Lower leg skin (tissue), 3 donors: Measurements from ENCODE around the gene NCKAP5.

Experiments used
- POLR2A ChIP-seq, 2 donors: fragments of 450-650 bp; IDR thresholded peaks; one replicate each; pipeline ENCODE4 v1.6.1; 2016 to 2017; ENCODE audit warnings: antibody characterized with exemption in 2 of 2, mild to moderate bottlenecking in 1 of 2, moderate library complexity in 1 of 2
- TF ChIP-seq, protein P1 (sequence below), 3 donors: fragments of 450-650 bp; IDR thresholded peaks; one replicate each; pipeline ENCODE4 v1.5.1; 2016; ENCODE audit warnings: antibody characterized with exemption in 3 of 3, mild to moderate bottlenecking in 3 of 3, moderate library complexity in 2 of 3

DNA sequence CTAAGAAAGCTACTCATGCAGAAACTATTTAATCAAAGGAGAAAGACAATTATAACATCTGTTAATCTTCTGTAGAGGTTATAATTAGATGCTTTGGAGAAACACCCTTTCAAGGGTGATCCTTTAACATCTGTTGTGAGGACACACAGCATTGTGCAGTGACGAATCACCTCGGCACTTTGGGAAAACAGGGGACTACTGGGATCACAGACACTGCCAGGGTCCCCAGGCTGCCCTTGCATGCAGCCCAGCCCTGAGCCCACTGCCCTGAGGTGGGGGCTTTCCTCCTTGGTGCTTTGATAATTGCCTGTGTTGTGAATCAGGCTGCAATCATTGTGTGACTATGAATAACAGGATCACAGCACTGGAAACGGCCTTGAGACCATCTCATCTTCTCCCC, 10.6 kb downstream of the NCKAP5 start:
- TF ChIP-seq, protein P1, sequence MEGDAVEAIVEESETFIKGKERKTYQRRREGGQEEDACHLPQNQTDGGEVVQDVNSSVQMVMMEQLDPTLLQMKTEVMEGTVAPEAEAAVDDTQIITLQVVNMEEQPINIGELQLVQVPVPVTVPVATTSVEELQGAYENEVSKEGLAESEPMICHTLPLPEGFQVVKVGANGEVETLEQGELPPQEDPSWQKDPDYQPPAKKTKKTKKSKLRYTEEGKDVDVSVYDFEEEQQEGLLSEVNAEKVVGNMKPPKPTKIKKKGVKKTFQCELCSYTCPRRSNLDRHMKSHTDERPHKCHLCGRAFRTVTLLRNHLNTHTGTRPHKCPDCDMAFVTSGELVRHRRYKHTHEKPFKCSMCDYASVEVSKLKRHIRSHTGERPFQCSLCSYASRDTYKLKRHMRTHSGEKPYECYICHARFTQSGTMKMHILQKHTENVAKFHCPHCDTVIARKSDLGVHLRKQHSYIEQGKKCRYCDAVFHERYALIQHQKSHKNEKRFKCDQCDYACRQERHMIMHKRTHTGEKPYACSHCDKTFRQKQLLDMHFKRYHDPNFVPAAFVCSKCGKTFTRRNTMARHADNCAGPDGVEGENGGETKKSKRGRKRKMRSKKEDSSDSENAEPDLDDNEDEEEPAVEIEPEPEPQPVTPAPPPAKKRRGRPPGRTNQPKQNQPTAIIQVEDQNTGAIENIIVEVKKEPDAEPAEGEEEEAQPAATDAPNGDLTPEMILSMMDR (IDR thresholded peaks at IDR 0.05), result no peak
- TF ChIP-seq POLR2A (IDR thresholded peaks at IDR 0.05), result no peak
